Stimulated activated CD8-positive, alpha-beta memory T cell treated with anti-CD3 and anti-CD28 coated beads, Interleukin-7, amount 100 ng/mL, for 1 hour (primary cell): ENCODE measurements around the gene SLC25A24.
A peak's percentile ranks its signal among the peaks of the same experiment; 100 is the strongest.
"Not testable (repeated sequence)": the region's sequence is repeated elsewhere in the genome, so short reads cannot be mapped to it uniquely, and the experiment has no call there.

Experiments used
- DNase-seq, 2 donors: peaks; one replicate each; pipeline ENCODE4 v3.0.0-alpha.2; 2020; ENCODE audit warnings: low read depth in 2 of 2

Gene SLC25A24

DNA sequence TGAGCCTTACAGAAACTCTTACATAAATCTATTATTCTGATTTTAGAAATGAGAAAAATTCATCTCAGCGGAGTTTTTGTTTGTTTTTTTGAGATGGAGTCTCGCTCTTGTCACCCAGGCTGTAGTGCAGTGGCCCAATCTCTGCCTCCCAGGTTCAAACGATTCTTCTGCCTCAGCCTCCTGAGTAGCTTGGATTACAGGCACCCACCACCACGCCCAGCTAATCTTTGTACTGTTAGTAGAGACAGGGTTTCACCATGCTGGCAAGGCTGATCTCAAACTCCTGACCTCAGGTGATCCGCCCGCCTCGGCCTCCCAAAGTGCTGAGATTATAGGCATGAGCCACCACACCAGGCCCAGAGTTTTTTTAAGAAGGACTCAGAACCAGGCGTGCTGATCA lies 60.6 kb downstream of the SLC25A24 start:
- not testable (repeated sequence) for DNase-seq

DNA sequence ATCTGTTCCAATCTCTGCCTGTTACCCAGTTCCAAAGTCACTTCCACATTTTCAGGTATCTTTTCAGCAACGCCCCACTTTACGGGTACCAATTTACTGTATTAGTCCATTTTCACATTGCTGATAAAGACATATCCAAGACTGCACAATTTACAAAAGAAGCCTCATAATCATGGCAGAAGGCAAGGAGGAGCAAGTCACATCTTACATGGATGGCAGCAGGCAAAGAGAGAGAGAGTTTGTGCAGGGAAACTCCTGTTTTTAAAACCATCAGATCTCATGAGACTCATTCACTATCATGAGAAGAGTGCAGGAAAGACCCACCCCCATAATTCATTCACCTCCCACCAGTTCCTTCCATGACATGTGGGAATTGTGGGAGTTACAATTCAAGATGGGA lies 67.0 kb downstream of the SLC25A24 start:
- DNase-seq, result not testable (repeated sequence)

- DNase-seq, result not testable (repeated sequence)
These were observed 67.8 kb downstream of the SLC25A24 start for GRCh38 chr1:108132367-108132766.

GRCh38 chr1:108131281-108131680 lies 68.9 kb downstream of the SLC25A24 start:
- DNase-seq, result not testable (repeated sequence)

- DNase-seq, result no peak
These were observed 69.3 kb downstream of the SLC25A24 start for GRCh38 chr1:108130794-108131193.

DNA sequence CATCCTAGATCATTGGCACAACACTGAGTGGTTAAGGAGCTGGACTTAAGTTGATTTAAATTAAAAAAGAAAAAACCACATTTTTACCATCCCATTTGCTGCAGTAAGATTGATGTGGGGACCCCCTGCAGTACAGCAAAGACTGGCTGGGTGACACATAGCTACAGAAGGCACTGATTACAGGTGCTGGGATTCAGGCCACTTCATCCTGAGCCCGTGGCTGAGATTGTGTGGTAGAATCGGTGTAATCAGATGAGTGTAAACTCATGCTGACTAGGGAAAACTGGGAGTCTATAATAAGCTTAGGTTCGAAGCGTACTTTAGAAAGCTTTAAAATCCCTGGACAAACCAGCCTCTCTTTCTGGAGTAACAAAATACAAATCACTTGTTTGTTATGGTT lies 70.1 kb downstream of the SLC25A24 start:
- no peak for DNase-seq

GRCh38 chr1:108125312-108126138 lies 74.6 kb downstream of the SLC25A24 start:
- peak; percentile 23 to 24 for DNase-seq

DNA sequence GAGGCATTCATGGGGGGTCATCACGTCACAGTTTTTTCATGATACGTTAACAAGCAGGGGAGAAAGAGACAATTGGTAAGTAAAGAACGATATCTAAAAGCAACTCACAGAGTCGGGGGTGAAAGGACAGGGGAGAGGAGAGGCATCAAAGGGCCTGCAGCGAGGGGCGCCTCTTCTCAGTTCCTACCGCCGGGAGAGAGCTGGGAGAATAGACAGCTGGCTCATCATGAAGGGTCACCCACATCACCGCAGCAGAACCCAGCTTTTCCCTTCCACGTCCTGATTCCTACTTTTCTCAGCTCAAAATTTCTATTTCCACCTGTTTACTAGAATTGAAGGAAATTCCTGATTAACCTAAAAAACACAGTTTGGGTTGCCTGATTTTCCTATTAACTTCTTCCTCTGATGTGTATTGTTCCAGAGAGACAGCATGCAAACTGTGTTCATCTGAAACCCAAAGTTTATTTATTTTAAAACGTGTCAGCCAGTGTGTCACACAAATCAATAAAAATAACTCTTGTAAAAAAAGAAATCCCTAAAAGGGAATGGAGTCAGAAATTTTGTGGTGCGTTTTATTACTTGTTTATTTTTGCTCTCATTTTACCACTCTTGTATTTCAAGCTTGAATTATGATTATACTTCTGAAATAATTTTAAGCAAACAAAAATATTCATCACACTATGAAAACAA lies 75.4 kb downstream of the SLC25A24 start:
- no peak for DNase-seq

DNA sequence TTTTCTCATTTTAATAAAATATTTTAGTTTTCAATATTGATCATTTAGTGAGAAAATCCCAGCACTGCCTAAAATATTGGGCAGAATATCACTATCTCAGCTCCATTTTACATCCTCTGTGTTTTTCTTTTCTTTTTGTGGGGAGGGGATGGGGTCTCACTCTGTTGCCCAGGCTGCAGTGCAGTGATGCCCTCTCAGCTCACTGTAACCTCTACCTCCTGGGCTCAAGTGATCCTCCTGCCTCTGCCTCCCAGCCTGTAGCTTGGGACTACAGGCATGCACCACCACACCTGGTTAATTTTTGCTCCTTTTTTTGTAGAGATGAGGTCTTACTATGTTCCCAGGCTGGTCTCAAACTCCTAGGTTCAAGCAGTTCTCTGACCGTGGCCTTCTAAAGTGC lies 76.1 kb downstream of the SLC25A24 start:
- DNase-seq, result no peak

DNA sequence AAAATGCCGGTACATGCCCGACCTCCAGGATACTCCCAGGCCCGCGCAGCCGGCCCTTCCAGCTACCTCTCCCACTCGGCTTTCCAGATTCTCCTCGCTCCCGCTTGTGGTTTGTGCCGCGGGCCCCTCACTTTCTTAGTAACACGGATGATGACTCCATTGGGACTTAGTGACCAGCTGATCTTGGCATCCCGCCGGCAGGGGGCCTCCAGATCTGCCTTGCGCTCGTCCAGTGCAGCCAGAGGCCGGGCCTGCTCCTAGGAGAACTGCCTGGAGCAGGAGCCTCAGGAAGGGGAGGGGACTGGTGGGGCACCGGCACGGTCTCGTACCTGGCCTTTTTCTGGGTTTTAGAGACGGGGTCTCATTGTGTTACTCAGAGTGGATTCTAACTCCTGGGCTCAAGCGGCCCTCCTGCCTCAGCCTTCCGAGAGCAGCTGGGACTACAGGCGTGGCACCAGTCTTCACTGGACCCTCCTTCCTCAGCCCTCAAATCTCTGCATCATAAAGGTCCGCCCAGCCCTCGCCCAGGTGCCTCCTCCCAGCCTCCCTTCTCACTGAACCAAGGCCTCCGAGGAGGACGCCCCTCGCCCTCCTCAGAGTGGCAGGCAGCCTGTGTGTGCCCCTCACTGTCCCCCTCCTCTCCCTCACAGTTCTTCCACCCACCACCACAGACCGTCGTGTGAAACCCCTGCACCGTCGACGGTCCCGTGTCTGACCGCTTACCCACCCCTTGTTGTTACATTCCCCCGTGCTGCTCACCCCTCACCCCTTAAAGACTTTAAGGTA lies 78.6 kb downstream of the SLC25A24 start:
- no peak for DNase-seq

- no peak for DNase-seq
These were observed 80.0 kb downstream of the SLC25A24 start for GRCh38 chr1:108120163-108120562.

- no peak for DNase-seq
These were observed 80.6 kb downstream of the SLC25A24 start for GRCh38 chr1:108119500-108119899.

DNA sequence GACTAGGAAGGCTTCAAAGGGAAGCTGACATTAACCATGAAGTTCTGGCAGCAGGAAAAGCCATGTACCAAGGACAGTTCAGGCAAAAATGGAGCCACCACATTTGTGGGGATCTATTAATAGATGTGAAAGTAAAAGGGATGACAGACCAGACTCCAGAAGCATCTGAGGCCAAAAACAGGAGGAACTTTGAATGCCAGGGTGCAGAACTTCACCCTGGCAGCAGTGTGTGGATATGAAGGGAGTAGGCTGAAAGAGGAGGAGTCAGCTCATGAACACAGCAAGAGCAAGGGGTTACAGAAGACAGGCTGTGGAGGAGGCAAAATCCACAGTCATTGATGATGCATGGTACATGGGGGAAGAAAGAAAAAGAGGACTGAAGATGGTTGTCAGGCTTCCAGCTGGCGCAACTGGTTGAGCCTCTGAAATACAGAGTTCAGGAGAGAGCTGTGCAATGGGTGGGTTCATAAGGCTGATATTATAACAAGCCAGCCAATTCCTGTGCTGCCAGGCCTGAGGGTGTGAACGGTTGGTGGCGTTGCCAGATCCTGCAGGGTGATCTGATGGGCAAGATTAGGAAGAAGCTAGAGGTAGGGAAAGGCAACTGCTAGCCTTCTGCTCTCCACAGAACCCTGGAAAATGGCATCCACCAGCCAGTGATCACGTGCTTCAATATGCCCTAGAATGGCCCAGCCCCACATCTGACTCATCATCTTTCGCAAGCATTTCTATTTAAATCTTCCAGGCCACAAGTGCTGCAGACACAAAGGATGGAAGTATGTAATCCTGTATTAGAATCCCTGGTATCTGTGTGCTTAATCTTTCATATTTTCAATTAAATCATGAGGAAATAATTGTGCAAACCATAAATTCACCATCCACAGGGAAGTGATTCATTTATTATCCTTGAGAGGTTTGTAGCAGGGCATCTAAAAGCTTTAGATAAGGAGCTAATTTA lies 81.9 kb downstream of the SLC25A24 start:
- DNase-seq, result no peak

DNA sequence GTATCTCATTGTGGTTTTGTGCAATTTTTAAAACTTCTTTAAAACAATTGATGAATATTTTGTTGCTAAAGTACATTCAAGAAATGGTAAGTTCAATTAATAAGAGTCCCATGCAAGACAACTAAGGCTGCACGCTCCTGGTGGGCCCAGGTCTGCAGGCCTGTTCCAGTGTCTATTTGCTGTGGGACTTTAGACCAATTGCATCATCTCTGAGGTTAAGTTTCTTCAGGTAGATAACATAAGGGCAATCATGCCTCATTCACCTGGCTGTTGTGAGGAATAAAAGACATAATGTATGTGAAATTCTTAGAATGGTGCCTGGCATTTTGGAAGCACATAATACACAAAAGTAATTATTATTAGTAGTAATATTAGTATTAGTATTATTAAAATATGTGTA lies 82.9 kb downstream of the SLC25A24 start:
- no peak for DNase-seq

- DNase-seq, result no peak
These were observed 86.0 kb downstream of the SLC25A24 start for GRCh38 chr1:108114033-108114599.

DNA sequence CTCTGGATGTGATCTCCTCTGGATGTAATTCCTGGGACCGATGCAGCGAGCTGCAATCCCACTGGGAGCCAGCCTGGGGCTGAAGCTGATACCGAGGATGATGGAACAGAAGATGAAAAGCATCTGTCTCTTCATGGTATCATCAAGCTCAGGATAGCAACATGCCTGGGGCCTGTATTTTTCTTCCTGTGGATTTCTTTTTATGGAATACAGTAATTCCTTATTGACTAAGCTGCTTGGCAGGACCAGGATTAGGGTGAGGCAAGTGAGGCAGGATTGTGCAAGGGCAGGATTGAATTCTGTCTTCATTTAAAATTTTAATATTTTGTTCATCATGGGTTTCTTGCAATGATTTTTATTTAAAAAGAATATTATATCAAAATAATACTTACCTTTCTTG lies 86.6 kb downstream of the SLC25A24 start:
- DNase-seq, result no peak

DNA sequence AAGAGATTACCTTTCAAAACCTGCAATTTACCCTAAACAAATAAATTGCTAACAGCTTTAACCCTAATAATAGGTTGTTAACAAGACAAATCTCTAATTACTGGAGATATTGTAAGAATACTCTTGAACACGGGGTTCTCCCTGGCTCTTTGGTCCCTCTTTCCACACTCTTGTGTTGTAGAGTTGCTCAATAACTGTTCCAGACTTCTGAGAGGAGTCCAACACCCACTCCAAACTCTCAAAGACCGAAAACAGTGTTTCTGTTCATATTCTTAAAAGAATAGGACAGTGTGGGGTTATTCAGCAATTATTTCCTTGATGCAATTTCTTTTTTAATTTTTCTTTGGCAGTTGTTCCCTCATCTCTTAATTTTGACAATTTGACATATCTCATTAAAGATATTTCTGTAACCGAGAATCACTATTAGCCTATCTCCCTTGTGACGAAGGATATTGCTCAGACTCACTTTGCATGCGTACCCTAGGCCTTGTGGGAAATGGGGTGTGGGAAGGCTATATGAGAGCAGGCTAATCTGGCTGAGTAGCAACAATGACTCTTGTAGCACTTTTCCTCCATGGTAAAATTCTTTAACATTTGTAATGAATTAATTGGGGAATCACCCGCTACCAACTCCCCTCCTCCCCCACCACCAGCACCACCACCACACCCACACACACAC lies 90.7 kb downstream of the SLC25A24 start:
- DNase-seq, result no peak

DNA sequence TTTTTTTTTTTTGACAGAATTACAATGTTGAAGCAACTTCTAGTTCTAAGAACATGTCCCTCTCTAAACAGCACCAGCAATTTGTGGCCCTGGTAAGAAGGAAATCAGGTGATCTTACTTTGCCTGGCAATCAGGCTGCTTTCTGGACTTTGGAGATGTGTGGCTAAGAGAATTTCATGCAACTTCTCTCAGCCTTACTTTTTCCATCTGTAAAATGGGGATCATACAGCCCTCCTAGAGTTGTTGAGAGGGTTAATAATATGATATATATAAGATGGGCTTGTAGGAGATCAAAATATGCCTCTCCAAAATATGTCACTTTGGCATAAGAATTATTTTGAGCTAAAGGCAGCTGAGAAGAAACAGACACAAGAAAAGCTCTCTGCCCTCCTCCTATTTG lies 92.0 kb downstream of the SLC25A24 start:
- DNase-seq, result no peak

GRCh38 chr1:108107658-108108057 lies 92.5 kb downstream of the SLC25A24 start:
- no peak for DNase-seq

- DNase-seq, result no peak
These were observed 93.4 kb downstream of the SLC25A24 start for GRCh38 chr1:108106775-108107174.
